Stimulated activated CD4-positive, alpha-beta T cell treated with anti-CD3 and anti-CD28 coated beads, TNF-alpha, amount 100 ng/mL, for 1 hour (primary cell): Measurements from ENCODE around the gene RAI1.
A peak's percentile ranks its signal among the peaks of the same experiment; 100 is the strongest.

Experiments used
- DNase-seq, 3 donors: peaks; one replicate each; pipeline ENCODE4 v3.0.0-alpha.2; 2020; ENCODE audit warnings: low read depth in 3 of 3, low spot score in 1 of 3

The RAI1 gene

DNA sequence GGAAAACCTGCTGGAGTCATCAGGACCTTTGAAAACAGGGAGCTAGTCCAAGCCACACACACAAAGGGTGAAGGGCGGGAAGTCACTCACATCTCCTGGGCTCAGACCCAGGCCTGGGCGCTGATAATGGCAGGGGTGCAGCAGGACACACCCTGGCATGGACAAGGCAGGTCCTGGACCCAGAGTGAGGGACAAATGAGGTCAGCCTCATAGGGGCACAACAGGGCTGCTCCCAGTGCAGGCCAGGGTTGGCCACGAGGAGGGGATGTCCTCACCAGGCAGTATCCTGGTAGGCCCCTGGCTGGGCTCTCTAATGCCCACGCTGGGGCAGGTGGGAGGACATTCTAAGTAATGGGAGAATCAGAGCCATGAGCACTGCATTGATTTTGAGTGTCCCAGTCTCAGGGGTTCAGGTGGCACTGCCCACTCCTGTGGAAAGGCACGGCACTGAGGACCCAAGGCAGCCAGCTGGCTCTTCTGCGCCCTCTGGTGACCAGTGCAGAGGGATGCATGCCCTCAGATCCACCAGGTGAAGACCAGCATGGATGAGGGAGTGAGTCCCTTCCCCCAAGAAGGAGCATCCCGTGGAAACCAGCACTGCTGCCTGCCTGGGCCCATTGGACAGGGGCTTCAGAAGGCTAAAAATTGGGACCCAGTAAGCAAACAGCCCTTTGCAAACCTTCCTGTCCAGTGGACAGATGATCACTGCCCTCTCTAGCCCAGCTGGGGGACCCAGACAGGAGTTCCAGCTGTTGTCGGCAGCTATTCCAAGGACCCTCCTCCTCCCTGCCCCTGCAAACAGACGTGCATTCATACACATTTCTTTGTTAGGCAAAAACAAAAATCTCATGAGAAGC is 178.9 kb downstream of the RAI1 start:
- DNase-seq, result peak in 2 of 3 donors; percentile 54 to 55

DNA sequence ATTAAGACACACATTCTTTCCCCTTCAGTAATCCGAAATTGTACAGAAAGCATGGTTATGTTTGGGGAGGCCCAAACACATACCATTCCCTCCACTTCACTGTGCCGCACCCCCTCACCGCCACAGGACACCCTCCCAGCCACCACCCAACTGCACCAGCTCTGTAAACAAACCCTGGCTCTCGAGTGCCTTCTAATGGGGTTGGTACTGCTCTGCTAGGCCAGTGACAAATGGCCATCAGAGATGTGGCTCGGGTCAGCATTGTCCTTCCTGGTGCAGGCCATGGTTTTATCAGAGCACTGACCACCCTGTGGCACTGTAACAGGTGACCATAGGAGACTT is 179.5 kb downstream of the RAI1 start:
- DNase-seq, result no peak
